K562 (cell line): ENCODE measurements around the gene RGS7.

ENCODE experiments used
- CHD1 ChIP-seq: fragments of 200-600 bp; sonication (generic); IDR thresholded peaks from one replicate; pipeline ENCODE4 v1.6.1; 2012; ENCODE audit warnings: mild to moderate bottlenecking, moderate library complexity, low read length, inconsistent platforms
- SMAD3 ChIP-seq: fragments of 450-650 bp; formaldehyde crosslinking; conservative IDR thresholded peaks from 2 replicates; pipeline ENCODE4 v1.4.0; 2020; ENCODE audit warnings: mild to moderate bottlenecking
- SP1 ChIP-seq: sonication (generic); formaldehyde crosslinking; IDR thresholded peaks from 2 replicates; pipeline ENCODE4 v1.8.1; 2022; ENCODE audit warnings: mild to moderate bottlenecking, missing genetic modification reagents
- TF ChIP-seq, protein P1 (sequence below), 3 experiments: IDR thresholded peaks in 2 of 3; conservative IDR thresholded peaks in 1 of 3; 2 replicates each; pipeline ENCODE4 v1.5.1; 2011 to 2012; ENCODE audit warnings: low read length in 3 of 3, mild to moderate bottlenecking in 3 of 3, control low read depth in 2 of 3, improper control_type of control experiment in 1 of 3, inconsistent platforms in 1 of 3, low read depth in 1 of 3, mixed read lengths in 1 of 3, moderate library complexity in 1 of 3; ENCODE audit not compliant: insufficient read depth in 2 of 3
- TF ChIP-seq, protein P2 (sequence below), 2 experiments: fragments of 450-650 bp in 1 of 2; IDR thresholded peaks; 2 replicates each; pipeline ENCODE4 v1.6.1; 2011 to 2017; ENCODE audit warnings: low read depth in 2 of 2, antibody characterized with exemption in 1 of 2, borderline replicate concordance in 1 of 2, low read length in 1 of 2, mild to moderate bottlenecking in 1 of 2, mixed read lengths in 1 of 2; ENCODE audit not compliant: control insufficient read depth in 1 of 2

DNA sequence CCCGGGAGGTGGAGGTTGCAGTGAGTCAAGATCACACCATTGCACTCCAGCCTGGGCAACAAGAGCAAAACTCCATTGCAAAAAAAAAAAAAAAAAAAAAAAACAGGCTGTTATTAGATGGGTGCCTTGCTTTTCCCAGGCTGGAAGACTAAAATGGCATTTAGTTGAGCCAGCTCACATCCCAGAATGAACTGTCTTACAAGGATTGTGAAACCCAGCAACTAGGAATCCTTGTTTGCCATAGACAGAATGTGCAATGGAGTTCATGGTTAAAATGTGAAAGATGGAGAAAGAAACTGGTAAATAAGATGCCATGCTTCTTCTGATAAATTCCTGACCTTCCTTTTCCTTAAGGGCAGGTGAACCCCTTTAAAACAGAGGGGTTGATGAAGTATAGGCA, 529.2 kb downstream of the RGS7 start:
- TF ChIP-seq, protein P1, sequence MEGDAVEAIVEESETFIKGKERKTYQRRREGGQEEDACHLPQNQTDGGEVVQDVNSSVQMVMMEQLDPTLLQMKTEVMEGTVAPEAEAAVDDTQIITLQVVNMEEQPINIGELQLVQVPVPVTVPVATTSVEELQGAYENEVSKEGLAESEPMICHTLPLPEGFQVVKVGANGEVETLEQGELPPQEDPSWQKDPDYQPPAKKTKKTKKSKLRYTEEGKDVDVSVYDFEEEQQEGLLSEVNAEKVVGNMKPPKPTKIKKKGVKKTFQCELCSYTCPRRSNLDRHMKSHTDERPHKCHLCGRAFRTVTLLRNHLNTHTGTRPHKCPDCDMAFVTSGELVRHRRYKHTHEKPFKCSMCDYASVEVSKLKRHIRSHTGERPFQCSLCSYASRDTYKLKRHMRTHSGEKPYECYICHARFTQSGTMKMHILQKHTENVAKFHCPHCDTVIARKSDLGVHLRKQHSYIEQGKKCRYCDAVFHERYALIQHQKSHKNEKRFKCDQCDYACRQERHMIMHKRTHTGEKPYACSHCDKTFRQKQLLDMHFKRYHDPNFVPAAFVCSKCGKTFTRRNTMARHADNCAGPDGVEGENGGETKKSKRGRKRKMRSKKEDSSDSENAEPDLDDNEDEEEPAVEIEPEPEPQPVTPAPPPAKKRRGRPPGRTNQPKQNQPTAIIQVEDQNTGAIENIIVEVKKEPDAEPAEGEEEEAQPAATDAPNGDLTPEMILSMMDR (IDR thresholded peaks at IDR 0.05 in 2 of 3, conservative IDR thresholded peaks at IDR 0.05 in 1 of 3; ENCODE audit: insufficient read depth in 2 of 3, low read depth in 1 of 3, low read length in 3 of 3) = no peak
- TF ChIP-seq, protein P2, sequence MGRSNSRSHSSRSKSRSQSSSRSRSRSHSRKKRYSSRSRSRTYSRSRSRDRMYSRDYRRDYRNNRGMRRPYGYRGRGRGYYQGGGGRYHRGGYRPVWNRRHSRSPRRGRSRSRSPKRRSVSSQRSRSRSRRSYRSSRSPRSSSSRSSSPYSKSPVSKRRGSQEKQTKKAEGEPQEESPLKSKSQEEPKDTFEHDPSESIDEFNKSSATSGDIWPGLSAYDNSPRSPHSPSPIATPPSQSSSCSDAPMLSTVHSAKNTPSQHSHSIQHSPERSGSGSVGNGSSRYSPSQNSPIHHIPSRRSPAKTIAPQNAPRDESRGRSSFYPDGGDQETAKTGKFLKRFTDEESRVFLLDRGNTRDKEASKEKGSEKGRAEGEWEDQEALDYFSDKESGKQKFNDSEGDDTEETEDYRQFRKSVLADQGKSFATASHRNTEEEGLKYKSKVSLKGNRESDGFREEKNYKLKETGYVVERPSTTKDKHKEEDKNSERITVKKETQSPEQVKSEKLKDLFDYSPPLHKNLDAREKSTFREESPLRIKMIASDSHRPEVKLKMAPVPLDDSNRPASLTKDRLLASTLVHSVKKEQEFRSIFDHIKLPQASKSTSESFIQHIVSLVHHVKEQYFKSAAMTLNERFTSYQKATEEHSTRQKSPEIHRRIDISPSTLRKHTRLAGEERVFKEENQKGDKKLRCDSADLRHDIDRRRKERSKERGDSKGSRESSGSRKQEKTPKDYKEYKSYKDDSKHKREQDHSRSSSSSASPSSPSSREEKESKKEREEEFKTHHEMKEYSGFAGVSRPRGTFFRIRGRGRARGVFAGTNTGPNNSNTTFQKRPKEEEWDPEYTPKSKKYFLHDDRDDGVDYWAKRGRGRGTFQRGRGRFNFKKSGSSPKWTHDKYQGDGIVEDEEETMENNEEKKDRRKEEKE (IDR thresholded peaks at IDR 0.05; ENCODE audit: borderline replicate concordance in 1 of 2, control insufficient read depth in 1 of 2, low read depth in 2 of 2, low read length in 1 of 2) = no peak
- TF ChIP-seq SP1 (CRISPR knock-in tag) (no peak), SMAD3 (no peak), CHD1 (no peak)
